ENCODE results near the gene NSMF.
"Not testable (repeated sequence)": the region's sequence is repeated elsewhere in the genome, so short reads cannot be mapped to it uniquely, and the experiment has no call there.

Gene NSMF

DNA sequence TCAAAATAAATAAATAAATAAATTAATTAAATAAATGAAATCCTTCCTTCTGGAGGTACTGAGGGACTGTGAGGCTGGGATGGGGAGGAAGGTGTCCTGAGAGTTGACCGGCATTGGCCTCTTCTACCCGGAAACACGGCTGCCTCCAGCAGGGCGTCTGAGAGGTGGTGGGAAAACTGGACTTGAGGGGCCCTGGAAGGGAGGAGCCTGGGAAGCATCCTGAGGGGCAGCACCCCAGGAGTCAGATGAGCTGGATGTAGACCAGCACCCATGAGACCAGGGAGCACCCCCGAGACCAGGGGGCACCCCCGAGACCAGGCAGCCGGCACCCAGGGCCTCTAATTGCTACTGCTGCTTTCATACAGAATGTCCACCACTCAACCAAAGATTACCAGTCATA lies 8.8 kb upstream of the NSMF start:
- TF ChIP-seq, protein P1, sequence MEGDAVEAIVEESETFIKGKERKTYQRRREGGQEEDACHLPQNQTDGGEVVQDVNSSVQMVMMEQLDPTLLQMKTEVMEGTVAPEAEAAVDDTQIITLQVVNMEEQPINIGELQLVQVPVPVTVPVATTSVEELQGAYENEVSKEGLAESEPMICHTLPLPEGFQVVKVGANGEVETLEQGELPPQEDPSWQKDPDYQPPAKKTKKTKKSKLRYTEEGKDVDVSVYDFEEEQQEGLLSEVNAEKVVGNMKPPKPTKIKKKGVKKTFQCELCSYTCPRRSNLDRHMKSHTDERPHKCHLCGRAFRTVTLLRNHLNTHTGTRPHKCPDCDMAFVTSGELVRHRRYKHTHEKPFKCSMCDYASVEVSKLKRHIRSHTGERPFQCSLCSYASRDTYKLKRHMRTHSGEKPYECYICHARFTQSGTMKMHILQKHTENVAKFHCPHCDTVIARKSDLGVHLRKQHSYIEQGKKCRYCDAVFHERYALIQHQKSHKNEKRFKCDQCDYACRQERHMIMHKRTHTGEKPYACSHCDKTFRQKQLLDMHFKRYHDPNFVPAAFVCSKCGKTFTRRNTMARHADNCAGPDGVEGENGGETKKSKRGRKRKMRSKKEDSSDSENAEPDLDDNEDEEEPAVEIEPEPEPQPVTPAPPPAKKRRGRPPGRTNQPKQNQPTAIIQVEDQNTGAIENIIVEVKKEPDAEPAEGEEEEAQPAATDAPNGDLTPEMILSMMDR (conservative IDR thresholded peaks at IDR 0.05) = no peak
- no peak overlapping the region for H3K27ac ChIP-seq

DNA sequence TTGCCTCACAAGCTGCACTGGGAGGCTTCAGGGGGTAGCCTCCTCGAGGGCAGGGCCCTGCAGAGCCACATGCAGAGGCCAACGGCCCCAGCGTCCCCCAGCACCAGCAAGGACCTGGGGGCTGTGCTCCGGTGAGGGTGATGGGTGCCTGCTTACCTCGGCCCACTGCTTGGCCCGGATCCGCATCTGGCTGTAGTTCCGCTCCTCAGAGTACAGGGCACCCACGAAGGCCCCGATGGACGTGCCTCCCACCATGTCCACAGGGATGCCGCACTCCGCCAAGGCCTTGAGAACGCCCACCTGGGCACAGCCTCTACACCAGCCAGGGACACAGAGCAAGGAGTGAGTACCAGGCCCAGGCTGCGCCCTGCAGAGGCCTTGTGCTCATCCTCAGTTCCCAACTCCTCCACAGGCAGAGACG lies 8.0 kb upstream of the NSMF start:
- TF ChIP-seq, protein P1 (conservative IDR thresholded peaks at IDR 0.05) = no peak
- no peak overlapping the region for H3K27ac ChIP-seq

DNA sequence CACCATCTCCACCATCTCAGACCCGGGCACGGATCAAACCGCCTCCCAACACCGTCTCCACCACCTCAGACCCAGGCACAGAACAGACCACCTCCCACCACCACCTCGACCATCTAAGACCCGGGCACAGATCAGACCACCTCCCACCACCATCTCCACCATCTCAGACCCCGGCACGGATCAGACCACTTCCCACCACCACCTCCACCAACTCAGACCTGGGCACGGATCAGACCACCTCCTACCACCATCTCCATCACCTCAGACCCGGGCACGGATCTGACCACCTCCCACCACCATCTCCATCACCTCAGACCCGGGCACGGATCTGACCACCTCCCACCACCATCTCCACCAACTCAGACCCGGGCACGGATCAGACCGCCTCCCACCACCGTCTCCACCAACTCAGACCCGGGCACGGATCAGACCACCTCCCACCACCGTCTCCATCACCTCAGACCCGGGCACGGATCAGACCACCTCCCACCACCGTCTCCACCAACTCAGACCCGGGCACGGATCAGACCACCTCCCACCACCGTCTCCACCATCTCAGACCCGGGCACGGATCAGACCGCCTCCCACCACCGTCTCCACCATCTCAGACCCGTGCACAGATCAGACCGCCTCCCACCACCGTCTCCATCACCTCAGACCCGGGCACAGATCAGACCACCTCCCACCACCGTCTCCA lies 7.4 kb upstream of the NSMF start:
- H3K27ac ChIP-seq = not testable (repeated sequence)

DNA sequence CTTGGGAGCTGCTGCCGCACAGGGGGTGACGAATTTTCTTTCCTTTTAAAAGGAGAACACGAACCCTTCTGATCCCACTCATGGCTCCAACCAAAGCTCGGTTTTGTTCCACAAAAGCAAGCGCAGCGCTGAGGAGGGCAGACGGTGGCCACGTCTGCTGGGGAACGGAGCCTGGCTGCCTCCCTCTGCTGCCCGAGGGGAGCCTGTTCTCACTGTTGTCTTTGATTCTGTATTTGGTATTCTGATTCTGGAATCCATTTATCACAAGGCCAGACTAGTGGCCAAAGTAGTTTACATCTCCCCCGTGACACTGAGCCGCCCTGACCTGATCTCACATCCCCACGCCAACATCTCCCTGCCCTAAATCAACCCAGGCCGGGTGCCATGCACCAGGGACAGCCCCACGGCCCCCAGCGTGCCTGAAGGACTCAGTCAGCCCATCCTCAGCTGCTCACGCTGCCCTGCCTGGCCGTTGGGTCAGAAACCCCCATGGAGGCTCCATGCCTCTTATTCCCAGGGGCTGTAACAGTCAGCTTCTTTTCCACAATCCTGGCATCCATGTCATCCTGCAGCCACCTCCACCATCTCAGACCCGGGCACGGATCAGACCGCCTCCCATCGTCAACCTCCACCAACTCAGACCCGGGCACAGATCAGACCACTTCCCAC lies 6.7 kb upstream of the NSMF start:
- no peak overlapping the region for H3K27ac ChIP-seq
- TF ChIP-seq, protein P1 (conservative IDR thresholded peaks at IDR 0.05) = no peak

DNA sequence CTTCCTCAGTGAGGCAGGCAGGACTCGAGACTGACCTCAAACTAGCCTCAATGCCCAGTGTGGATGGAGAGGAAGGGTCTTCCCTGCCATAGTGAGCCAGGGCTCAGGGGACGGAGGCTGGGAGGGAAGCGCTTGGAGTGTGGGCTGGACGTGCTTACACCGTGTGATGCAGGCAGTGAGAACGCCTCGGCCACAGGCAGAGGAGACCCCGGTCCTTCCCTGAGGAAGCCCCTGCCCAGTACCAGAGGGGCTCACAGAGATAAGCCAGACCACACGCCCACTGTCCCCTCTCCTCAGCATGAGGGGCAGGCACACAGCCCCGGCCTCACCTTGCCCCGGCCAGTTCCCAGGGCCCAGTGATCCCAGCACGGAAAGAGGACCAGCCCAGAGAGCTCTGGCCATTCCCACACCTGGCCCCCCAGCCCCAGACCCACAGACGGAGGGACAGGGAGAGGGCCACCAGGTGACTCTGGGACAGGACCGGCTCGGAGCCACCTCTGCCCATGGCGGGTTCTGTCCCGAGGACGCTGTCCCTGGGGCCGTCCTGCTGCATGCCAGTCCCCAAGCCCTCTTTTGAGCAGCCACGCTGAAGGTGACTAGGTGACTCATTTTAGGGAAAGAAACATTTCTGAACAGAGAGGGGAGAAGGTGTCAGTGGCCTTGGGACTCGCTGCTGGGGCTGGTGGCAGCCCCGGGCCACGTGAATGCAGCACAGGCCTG lies 6.0 kb upstream of the NSMF start:
- H3K27ac ChIP-seq = no peak overlapping the region
- TF ChIP-seq, protein P1 (conservative IDR thresholded peaks at IDR 0.05) = no peak

DNA sequence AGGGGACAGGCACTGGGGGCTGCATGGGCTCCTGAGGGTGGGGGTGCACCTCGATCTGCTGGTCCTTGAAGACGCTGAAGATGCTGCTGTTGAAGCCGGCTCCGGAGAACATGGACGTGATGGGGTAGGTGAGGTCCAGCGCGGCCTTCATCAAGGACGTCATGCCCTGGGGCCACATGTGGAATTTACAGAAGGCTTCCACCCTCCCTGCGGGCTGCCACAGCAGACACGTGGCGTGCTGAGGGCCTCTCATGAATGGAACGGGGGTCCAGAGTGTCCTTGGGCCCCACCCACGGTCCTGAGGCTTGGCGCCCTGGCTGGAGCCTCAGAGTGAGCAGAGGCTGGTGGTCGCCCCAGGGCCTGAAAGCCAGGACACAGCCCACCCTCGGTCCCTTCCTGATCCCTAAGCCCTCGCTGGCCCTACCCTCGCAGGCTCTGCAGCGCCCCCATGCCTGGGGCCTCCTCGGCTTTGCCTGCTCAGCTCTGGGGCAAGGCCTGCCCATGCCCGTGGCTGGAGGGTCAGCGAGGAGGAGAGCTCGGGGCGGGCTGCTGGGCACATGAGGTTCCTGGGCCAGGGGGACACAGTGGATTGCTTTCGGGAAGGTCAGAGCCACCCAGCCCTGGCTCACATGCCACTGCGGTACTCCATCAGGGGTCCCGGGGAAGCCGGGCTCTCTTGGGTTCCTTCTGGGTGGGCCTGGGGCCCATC lies 5.3 kb upstream of the NSMF start:
- H3K27ac ChIP-seq = no peak overlapping the region
- TF ChIP-seq, protein P1 (conservative IDR thresholded peaks at IDR 0.05) = no peak

DNA sequence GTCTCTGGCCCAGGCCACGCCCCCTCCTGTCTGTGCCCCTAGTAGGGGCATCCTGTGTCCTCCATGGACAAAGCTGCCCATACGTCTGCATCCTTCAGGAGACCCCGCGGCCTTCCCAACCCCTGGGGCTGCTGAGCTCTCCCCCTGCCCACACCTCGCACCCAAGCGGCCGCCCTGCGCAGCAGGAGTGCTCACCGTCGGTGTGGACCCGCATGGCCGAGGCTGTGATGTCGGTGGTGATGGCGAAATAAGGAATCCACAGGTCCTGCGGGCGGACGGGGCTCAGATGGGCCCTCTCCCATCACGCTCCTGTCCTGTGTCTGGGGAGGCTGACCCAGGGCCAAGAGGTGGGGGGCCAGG lies 4.8 kb upstream of the NSMF start:
- H3K27ac ChIP-seq = no peak overlapping the region
- TF ChIP-seq, protein P1 (conservative IDR thresholded peaks at IDR 0.05) = no peak

All from VCaP (cell line).